ENCODE results near the gene GHSR.

- no peak for TF ChIP-seq CTCF (IDR thresholded peaks at IDR 0.05; ENCODE audit: low read depth, low read length, poor library complexity, severe bottlenecking)
- no peak for TF ChIP-seq EZH2phosphoT487 (IDR thresholded peaks at IDR 0.05; ENCODE audit: borderline replicate concordance, low read length)
Observed at GRCh38 chr3:172465281-172465680, 17.0 kb upstream of the GHSR start.

Data from DOHH2 (cell line).